Fibroblast of peridontal ligament (primary cell): ENCODE results near the gene SASS6.

Experiments
- DNase-seq: peaks from one replicate; pipeline ENCODE4 v3.0.0-alpha.2; 2010; ENCODE audit errors: extremely low read depth

SASS6 gene

GRCh38 chr1:100132566-100133477, at the start of gene SASS6, which contains the start of gene TRMT13:
SASS6 (minus strand) TSS chr1:100132930; CDS start chr1:100132814, 116 bp downstream.
TRMT13 (plus strand) TSS chr1:100133163; CDS start chr1:100133169, 6 bp downstream.
- DNase-seq, result peak; percentile 98

- DNase-seq, result no peak
These were observed 45.4 kb upstream of the SASS6 start, which contains the start of gene LRRC39 for GRCh38 chr1:100178091-100178490. LRRC39 (minus strand) TSS chr1:100178256; CDS start chr1:100168516, 9,740 bp downstream.

- DNase-seq, result no peak
These were observed 44.7 kb upstream of the SASS6 start for GRCh38 chr1:100177295-100178041.

- no peak for DNase-seq
These were observed 35.3 kb upstream of the SASS6 start for GRCh38 chr1:100168051-100168450.

- no peak for DNase-seq
These were observed 32.0 kb upstream of the SASS6 start for GRCh38 chr1:100164702-100165101.

- peak; percentile 97 for DNase-seq
These were observed 31.5 kb upstream of the SASS6 start for GRCh38 chr1:100164216-100164615.

GRCh38 chr1:100162881-100163280, 30.2 kb upstream of the SASS6 start:
- no peak for DNase-seq

- no peak for DNase-seq
These were observed 19.5 kb upstream of the SASS6 start for GRCh38 chr1:100152271-100152670.

GRCh38 chr1:100151679-100152078, 18.9 kb upstream of the SASS6 start:
- DNase-seq, result no peak

- no peak for DNase-seq
These were observed 15.1 kb upstream of the SASS6 start for GRCh38 chr1:100147875-100148274.

- DNase-seq, result no peak
These were observed 14.2 kb upstream of the SASS6 start for GRCh38 chr1:100146958-100147357.

- no peak for DNase-seq
These were observed 12.4 kb upstream of the SASS6 start for GRCh38 chr1:100145116-100145515.

- no peak for DNase-seq
These were observed 9.6 kb upstream of the SASS6 start for GRCh38 chr1:100142343-100142742.

GRCh38 chr1:100141192-100141591, 8.5 kb upstream of the SASS6 start:
- no peak for DNase-seq

- DNase-seq, result no peak
These were observed 4.9 kb upstream of the SASS6 start for GRCh38 chr1:100137602-100138001.

- DNase-seq, result peak; percentile 8
These were observed 2.1 kb upstream of the SASS6 start for GRCh38 chr1:100134872-100135271.

GRCh38 chr1:100131623-100132022, 1.1 kb downstream of the SASS6 start:
- DNase-seq, result no peak

GRCh38 chr1:100130552-100131077, 2.1 kb downstream of the SASS6 start:
- DNase-seq, result peak; percentile 13

GRCh38 chr1:100127226-100127625, 5.5 kb downstream of the SASS6 start:
- DNase-seq, result no peak

- peak; percentile 26 for DNase-seq
These were observed 10.6 kb downstream of the SASS6 start for GRCh38 chr1:100122177-100122576.

- no peak for DNase-seq
These were observed 17.2 kb downstream of the SASS6 start for GRCh38 chr1:100115524-100115923.

- DNase-seq, result no peak
These were observed 23.1 kb downstream of the SASS6 start for GRCh38 chr1:100109554-100110066.
